WTC11 (cell line): ENCODE results near the gene MMP24. TPM values are rescaled to one million over a fixed set of nuclear protein-coding genes. Genes with fewer than 3 reads are reported as not detected.

Source experiments
- ATAC-seq: fragments of 200-7000 bp; cut with Tn5 transposase; 2 replicates; pipeline ENCODE4 v1.10.0; 2021; ENCODE audit warnings: mild to moderate bottlenecking, moderate library complexity
- CTCF ChIA-PET: fragments of 300-600 bp; sonication (Branson Sonifier 250); formaldehyde crosslinking; loops from one replicate; lab custom pipeline; 2021; ENCODE audit warnings: antibody characterized with exemption; lab: Charles Lee
- POLR2A ChIA-PET: fragments of 350-600 bp; sonication (Branson Sonifier 250); formaldehyde crosslinking; loops from one replicate; lab custom pipeline; 2021; ENCODE audit warnings: antibody characterized with exemption; lab: Charles Lee
- DNase-seq: peaks from one replicate; pipeline ENCODE4 v3.0.0; 2021; ENCODE audit warnings: low spot score
- H3K27ac Mint-ChIP-seq: 2 replicates; pipeline ENCODE4 v1.8.0; 2021; ENCODE audit warnings: mixed read lengths
- H3K27me3 Mint-ChIP-seq: 2 replicates; pipeline ENCODE4 v1.8.0; 2021; ENCODE audit warnings: low read depth, mild to moderate bottlenecking, moderate library complexity, mixed read lengths
- H3K36me3 Mint-ChIP-seq: 2 replicates; pipeline ENCODE4 v1.8.0; 2021; ENCODE audit warnings: mixed read lengths
- H3K4me1 Mint-ChIP-seq: 2 replicates; pipeline ENCODE4 v1.8.0; 2022; ENCODE audit warnings: mixed read lengths
- H3K4me3 Mint-ChIP-seq: 2 replicates; pipeline ENCODE4 v1.8.0; 2021; ENCODE audit warnings: mild to moderate bottlenecking, moderate library complexity, mixed read lengths
- H3K9me3 Mint-ChIP-seq: 2 replicates; pipeline ENCODE4 v1.8.0; 2021; ENCODE audit warnings: mixed read lengths
- ATF1 ChIP-seq: sonication (generic); formaldehyde crosslinking; IDR thresholded peaks from 2 replicates; pipeline ENCODE4 v1.8.1; 2023; ENCODE audit warnings: mild to moderate bottlenecking, moderate library complexity, missing genetic modification reagents
- CBFB ChIP-seq: sonication (generic); formaldehyde crosslinking; IDR thresholded peaks from 2 replicates; pipeline ENCODE4 v1.8.1; 2022; ENCODE audit warnings: mild to moderate bottlenecking, low read depth, missing genetic modification reagents
- ESRRA ChIP-seq: sonication (generic); formaldehyde crosslinking; IDR thresholded peaks from 2 replicates; pipeline ENCODE4 v1.8.1; 2022; ENCODE audit warnings: mild to moderate bottlenecking, missing genetic modification reagents, borderline replicate concordance
- GABPB1 ChIP-seq: sonication (generic); formaldehyde crosslinking; IDR thresholded peaks from 2 replicates; pipeline ENCODE4 v1.8.1; 2023; ENCODE audit warnings: mild to moderate bottlenecking, missing genetic modification reagents
- HMGA2 ChIP-seq: fragments of 250-450 bp; sonication (Bioruptor Pico); IDR thresholded peaks from 2 replicates; pipeline ENCODE4 v1.4.0; 2021; ENCODE audit warnings: mild to moderate bottlenecking, moderate library complexity
- NFE2L1 ChIP-seq: sonication (generic); formaldehyde crosslinking; IDR thresholded peaks from 2 replicates; pipeline ENCODE4 v1.8.1; 2023; ENCODE audit warnings: missing genetic modification reagents
- NFYB ChIP-seq: sonication (generic); formaldehyde crosslinking; conservative IDR thresholded peaks from 2 replicates; pipeline ENCODE4 v1.8.0; 2022; ENCODE audit warnings: low read depth, missing genetic modification reagents
- NR1H2 ChIP-seq: sonication (generic); formaldehyde crosslinking; IDR thresholded peaks from 2 replicates; pipeline ENCODE4 v1.9.0; 2021; ENCODE audit warnings: mild to moderate bottlenecking, moderate library complexity, missing genetic modification reagents
- OVOL2 ChIP-seq: fragments of 250-450 bp; sonication (Bioruptor Pico); IDR thresholded peaks from 2 replicates; pipeline ENCODE4 v1.9.0; 2021; ENCODE audit warnings: mild to moderate bottlenecking, borderline replicate concordance
- ZNF263 ChIP-seq: sonication (generic); formaldehyde crosslinking; IDR thresholded peaks from 2 replicates; pipeline ENCODE4 v1.8.1; 2022; ENCODE audit warnings: low read depth, mild to moderate bottlenecking, moderate library complexity, missing genetic modification reagents
- total RNA-seq: library from RNA; stranded (reverse); gene quantifications from 3 replicates; pipeline ENCODE4 v1.2.3, GENCODE V29; 2021
- TF ChIP-seq, protein P1 (sequence below): sonication (generic); formaldehyde crosslinking; conservative IDR thresholded peaks from 2 replicates; pipeline ENCODE4 v1.8.1; 2023; ENCODE audit warnings: mild to moderate bottlenecking, low read depth, missing genetic modification reagents, moderate library complexity
- TF ChIP-seq, protein P2 (sequence below): sonication (generic); formaldehyde crosslinking; IDR thresholded peaks from 2 replicates; pipeline ENCODE4 v1.8.0; 2022; ENCODE audit warnings: mild to moderate bottlenecking, missing genetic modification reagents
- TF ChIP-seq, protein P3 (sequence below): sonication (generic); formaldehyde crosslinking; IDR thresholded peaks from 2 replicates; pipeline ENCODE4 v1.8.0; 2023; ENCODE audit warnings: missing genetic modification reagents
- TF ChIP-seq, protein P4 (sequence below): fragments of 200-600 bp; IDR thresholded peaks from 2 replicates; pipeline ENCODE4 v1.8.0; 2022; ENCODE audit warnings: antibody characterized with exemption
- TF ChIP-seq, protein P5 (sequence below): sonication (generic); formaldehyde crosslinking; IDR thresholded peaks from 2 replicates; pipeline ENCODE4 v1.8.1; 2022; ENCODE audit warnings: mild to moderate bottlenecking, moderate library complexity, missing genetic modification reagents
- TF ChIP-seq, protein P6 (sequence below): sonication (generic); formaldehyde crosslinking; IDR thresholded peaks from 2 replicates; pipeline ENCODE4 v1.8.1; 2023; ENCODE audit warnings: mild to moderate bottlenecking, missing genetic modification reagents, borderline replicate concordance

Gene MMP24
- total RNA-seq, 1 experiment from 2014 or later = 16.8 TPM

DNA sequence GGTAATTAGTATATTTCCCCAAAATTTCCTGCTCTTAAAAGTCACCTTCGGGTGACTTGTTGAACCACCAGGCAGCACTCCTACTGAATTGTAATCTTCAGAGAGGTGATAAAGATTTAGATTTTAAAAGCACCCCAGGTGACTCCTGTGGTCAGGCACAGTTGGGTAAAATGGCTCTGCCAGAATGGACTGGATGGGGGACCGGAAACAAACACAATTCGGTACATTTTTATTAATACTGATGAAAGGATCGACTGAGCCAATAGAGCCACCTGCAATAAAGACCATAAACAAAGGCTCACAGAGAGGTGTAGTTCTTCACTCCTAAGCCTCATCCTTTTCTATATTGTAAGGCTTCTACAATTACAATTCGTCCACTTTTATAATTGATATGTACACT lies 85.3 kb downstream of the MMP24 start:
- Mint-ChIP-seq H3K27me3 (no peaks in the 10 kb centered on the region), H3K27ac (peak overlapping the region; percentile 35; the same call in 1 of the 2 replicates), H3K4me1 (peaks cover 29% of the 10 kb centered on the region)
- ATAC-seq = no peak
- CTCF ChIA-PET = interaction anchor here (0.9 to 8.0 kb wide), 3 partner anchors 8 to 136 kb away, joined by 5 to 102 read pairs (median 10); no protein-coding TSS in a partner anchor
- POLR2A ChIA-PET = no interaction called here
- no peak for DNase-seq
- TF ChIP-seq OVOL2 (CRISPR knock-in tag) (no peak), HMGA2 (CRISPR knock-in tag) (no peak), ATF1 (no peak)
- TF ChIP-seq, protein P1, sequence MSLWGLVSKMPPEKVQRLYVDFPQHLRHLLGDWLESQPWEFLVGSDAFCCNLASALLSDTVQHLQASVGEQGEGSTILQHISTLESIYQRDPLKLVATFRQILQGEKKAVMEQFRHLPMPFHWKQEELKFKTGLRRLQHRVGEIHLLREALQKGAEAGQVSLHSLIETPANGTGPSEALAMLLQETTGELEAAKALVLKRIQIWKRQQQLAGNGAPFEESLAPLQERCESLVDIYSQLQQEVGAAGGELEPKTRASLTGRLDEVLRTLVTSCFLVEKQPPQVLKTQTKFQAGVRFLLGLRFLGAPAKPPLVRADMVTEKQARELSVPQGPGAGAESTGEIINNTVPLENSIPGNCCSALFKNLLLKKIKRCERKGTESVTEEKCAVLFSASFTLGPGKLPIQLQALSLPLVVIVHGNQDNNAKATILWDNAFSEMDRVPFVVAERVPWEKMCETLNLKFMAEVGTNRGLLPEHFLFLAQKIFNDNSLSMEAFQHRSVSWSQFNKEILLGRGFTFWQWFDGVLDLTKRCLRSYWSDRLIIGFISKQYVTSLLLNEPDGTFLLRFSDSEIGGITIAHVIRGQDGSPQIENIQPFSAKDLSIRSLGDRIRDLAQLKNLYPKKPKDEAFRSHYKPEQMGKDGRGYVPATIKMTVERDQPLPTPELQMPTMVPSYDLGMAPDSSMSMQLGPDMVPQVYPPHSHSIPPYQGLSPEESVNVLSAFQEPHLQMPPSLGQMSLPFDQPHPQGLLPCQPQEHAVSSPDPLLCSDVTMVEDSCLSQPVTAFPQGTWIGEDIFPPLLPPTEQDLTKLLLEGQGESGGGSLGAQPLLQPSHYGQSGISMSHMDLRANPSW (CRISPR knock-in tag) = no peak
- TF ChIP-seq, protein P2, sequence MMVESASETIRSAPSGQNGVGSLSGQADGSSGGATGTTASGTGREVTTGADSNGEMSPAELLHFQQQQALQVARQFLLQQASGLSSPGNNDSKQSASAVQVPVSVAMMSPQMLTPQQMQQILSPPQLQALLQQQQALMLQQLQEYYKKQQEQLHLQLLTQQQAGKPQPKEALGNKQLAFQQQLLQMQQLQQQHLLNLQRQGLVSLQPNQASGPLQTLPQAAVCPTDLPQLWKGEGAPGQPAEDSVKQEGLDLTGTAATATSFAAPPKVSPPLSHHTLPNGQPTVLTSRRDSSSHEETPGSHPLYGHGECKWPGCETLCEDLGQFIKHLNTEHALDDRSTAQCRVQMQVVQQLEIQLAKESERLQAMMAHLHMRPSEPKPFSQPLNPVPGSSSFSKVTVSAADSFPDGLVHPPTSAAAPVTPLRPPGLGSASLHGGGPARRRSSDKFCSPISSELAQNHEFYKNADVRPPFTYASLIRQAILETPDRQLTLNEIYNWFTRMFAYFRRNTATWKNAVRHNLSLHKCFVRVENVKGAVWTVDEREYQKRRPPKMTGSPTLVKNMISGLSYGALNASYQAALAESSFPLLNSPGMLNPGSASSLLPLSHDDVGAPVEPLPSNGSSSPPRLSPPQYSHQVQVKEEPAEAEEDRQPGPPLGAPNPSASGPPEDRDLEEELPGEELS = no peak
- TF ChIP-seq, protein P3, sequence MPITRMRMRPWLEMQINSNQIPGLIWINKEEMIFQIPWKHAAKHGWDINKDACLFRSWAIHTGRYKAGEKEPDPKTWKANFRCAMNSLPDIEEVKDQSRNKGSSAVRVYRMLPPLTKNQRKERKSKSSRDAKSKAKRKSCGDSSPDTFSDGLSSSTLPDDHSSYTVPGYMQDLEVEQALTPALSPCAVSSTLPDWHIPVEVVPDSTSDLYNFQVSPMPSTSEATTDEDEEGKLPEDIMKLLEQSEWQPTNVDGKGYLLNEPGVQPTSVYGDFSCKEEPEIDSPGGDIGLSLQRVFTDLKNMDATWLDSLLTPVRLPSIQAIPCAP (CRISPR knock-in tag) = no peak
- TF ChIP-seq, all 79 proteins: peak for 0
- no peak overlapping the region for H3K4me3 Mint-ChIP-seq
- H3K9me3 Mint-ChIP-seq = no peaks in the 10 kb centered on the region
- peaks cover 7% of the 10 kb centered on the region for H3K36me3 Mint-ChIP-seq

DNA sequence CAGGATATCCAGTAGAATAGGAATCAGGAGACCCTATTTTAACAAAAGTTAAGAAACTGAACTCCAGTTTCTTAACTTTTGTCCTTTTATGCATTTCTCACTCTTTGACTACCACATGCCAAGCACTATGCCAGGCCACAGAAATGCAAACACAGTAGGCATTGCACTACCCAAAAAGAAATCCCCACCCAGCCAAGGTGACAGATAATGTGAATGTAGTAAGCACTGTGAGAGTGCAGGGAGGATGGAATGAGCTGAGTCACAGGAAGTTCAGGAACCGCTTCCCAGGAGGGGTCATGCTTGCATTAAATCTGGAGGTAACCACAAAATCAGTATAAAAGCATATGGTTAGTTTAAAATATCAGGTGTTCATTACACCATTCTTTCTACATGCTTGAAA lies 85.8 kb downstream of the MMP24 start:
- Mint-ChIP-seq H3K4me1 (peaks cover 26% of the 10 kb centered on the region), H3K27me3 (no peaks in the 10 kb centered on the region), H3K4me3 (no peak overlapping the region), H3K27ac (peak overlapping the region; percentile 92), H3K9me3 (no peaks in the 10 kb centered on the region), H3K36me3 (peaks cover 7% of the 10 kb centered on the region)
- POLR2A ChIA-PET = no interaction called here
- ATAC-seq = peak; percentile 50; the same call in 1 of the 2 replicates
- peak; percentile 68 for TF ChIP-seq NFE2L1 (CRISPR knock-in tag)
- TF ChIP-seq, protein P4, sequence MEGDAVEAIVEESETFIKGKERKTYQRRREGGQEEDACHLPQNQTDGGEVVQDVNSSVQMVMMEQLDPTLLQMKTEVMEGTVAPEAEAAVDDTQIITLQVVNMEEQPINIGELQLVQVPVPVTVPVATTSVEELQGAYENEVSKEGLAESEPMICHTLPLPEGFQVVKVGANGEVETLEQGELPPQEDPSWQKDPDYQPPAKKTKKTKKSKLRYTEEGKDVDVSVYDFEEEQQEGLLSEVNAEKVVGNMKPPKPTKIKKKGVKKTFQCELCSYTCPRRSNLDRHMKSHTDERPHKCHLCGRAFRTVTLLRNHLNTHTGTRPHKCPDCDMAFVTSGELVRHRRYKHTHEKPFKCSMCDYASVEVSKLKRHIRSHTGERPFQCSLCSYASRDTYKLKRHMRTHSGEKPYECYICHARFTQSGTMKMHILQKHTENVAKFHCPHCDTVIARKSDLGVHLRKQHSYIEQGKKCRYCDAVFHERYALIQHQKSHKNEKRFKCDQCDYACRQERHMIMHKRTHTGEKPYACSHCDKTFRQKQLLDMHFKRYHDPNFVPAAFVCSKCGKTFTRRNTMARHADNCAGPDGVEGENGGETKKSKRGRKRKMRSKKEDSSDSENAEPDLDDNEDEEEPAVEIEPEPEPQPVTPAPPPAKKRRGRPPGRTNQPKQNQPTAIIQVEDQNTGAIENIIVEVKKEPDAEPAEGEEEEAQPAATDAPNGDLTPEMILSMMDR = no peak
- no peak for DNase-seq
- CTCF ChIA-PET = interaction anchor here (0.6 to 8.0 kb wide), 4 partner anchors 8 to 135 kb away, joined by 3 to 102 read pairs (median 8); no protein-coding TSS in a partner anchor

DNA sequence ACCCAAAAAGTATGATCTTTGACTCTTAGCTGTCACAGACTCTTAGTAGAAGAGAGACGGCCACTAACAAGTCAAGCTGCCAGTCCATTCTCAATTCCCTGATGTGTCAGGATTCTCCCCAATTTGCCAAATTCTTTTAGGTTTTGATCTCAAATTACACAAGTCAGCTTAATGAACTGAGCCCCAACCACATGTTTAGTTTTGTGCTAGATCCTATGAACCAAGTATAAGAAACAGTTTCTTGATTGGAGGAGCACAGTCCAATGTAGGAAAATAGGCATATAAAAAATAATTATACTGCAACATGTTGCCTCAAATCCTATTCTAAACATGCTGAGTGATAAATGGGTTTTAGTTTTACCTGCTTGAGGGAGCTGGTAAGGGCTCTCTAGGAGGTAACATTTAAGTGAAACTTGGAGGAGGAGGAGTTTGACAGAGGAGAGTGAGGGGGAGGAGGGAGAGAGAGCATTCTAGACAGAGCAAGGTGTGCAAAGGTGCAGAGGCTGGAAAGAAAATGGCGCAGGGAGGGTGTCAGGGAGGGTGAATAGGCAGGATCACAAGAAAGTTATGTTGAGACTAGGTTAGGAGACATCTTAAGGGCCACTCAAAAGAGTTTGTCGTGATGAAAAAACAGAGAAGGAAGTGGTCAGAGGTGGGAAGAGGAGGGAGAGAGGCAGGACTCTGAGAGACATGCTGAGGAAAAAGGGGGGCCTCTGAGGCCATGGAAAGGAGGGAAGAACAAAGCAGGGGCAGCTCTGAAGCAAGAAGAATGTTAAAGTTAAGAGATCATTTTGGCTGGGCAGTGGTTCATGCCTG lies 88.5 kb downstream of the MMP24 start:
- H3K27ac Mint-ChIP-seq = peak overlapping the region; percentile 81
- no peak overlapping the region for H3K4me3 Mint-ChIP-seq
- ChIA-PET CTCF (interaction anchor here (1.0 to 1.3 kb wide), 2 partner anchors 11 to 14 kb away, joined by 4 to 5 read pairs; no protein-coding TSS in a partner anchor), POLR2A (interaction anchor here (1.2 kb wide), 1 partner anchor 140 kb away, joined by 3 read pairs; no protein-coding TSS in a partner anchor)
- DNase-seq (no peak), ATAC-seq (no peak)
- H3K27me3 Mint-ChIP-seq = no peaks in the 10 kb centered on the region
- H3K36me3 Mint-ChIP-seq = peaks cover 5% of the 10 kb centered on the region
- peaks cover 27% of the 10 kb centered on the region for H3K4me1 Mint-ChIP-seq
- no peaks in the 10 kb centered on the region for H3K9me3 Mint-ChIP-seq
- TF ChIP-seq, protein P5, sequence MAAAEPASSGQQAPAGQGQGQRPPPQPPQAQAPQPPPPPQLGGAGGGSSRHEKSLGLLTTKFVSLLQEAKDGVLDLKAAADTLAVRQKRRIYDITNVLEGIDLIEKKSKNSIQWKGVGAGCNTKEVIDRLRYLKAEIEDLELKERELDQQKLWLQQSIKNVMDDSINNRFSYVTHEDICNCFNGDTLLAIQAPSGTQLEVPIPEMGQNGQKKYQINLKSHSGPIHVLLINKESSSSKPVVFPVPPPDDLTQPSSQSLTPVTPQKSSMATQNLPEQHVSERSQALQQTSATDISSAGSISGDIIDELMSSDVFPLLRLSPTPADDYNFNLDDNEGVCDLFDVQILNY (CRISPR knock-in tag) = no peak
- TF ChIP-seq NFYB (CRISPR knock-in tag) (no peak), NR1H2 (CRISPR knock-in tag) (no peak), ESRRA (CRISPR knock-in tag) (no peak), OVOL2 (CRISPR knock-in tag) (no peak), ZNF263 (no peak), GABPB1 (CRISPR knock-in tag) (no peak), CBFB (CRISPR knock-in tag) (no peak)
- TF ChIP-seq, protein P6, sequence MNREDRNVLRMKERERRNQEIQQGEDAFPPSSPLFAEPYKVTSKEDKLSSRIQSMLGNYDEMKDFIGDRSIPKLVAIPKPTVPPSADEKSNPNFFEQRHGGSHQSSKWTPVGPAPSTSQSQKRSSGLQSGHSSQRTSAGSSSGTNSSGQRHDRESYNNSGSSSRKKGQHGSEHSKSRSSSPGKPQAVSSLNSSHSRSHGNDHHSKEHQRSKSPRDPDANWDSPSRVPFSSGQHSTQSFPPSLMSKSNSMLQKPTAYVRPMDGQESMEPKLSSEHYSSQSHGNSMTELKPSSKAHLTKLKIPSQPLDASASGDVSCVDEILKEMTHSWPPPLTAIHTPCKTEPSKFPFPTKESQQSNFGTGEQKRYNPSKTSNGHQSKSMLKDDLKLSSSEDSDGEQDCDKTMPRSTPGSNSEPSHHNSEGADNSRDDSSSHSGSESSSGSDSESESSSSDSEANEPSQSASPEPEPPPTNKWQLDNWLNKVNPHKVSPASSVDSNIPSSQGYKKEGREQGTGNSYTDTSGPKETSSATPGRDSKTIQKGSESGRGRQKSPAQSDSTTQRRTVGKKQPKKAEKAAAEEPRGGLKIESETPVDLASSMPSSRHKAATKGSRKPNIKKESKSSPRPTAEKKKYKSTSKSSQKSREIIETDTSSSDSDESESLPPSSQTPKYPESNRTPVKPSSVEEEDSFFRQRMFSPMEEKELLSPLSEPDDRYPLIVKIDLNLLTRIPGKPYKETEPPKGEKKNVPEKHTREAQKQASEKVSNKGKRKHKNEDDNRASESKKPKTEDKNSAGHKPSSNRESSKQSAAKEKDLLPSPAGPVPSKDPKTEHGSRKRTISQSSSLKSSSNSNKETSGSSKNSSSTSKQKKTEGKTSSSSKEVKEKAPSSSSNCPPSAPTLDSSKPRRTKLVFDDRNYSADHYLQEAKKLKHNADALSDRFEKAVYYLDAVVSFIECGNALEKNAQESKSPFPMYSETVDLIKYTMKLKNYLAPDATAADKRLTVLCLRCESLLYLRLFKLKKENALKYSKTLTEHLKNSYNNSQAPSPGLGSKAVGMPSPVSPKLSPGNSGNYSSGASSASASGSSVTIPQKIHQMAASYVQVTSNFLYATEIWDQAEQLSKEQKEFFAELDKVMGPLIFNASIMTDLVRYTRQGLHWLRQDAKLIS = no peak
- TF ChIP-seq, protein P3 (CRISPR knock-in tag) = no peak
